Measurements from ENCODE around the gene KRT37. TPM values are rescaled to one million over a fixed set of nuclear protein-coding genes. Genes with fewer than 3 reads are reported as not detected.

The KRT37 gene
- not detected in 2 replicates for total RNA-seq (2016; rRNA removed; fragmentation: Illumina TruSeq; extraction: Trizol)
- not detected in 2 replicates for total RNA-seq (2016; cell fraction: cytosol; rRNA removed; fragmentation: Illumina TruSeq; extraction: Trizol; ENCODE audit: low read depth)
- total RNA-seq (2016; cell fraction: insoluble cytoplasmic fraction; rRNA removed; fragmentation: Illumina TruSeq; extraction: Trizol): 0.06 and 0.16 TPM in 2 replicates
- not detected in 2 replicates for total RNA-seq (2016; cell fraction: membrane; rRNA removed; fragmentation: Illumina TruSeq; extraction: Trizol)
- not detected in 2 replicates for total RNA-seq (2016; cell fraction: nucleus; rRNA removed; fragmentation: Illumina TruSeq; extraction: Trizol)
- polyA plus RNA-seq (2011; rRNA removed): 0.69 and 0.76 TPM in 2 replicates
- polyA plus RNA-seq (2011; cell fraction: cytosol; rRNA removed): 0.58 and 0.74 TPM in 2 replicates
- 0.27 and 0.45 TPM in 2 replicates for polyA plus RNA-seq (2011; cell fraction: nucleus; rRNA removed)
- 0.27 TPM in 1 of 2 replicates, not detected in the other for polyA plus RNA-seq (2012)
- 0.09 TPM in 1 of 2 replicates, not detected in the other for polyA plus RNA-seq (2016; cell fraction: cytosol; fragmentation: Illumina TruSeq; extraction: Trizol; ENCODE audit: low read depth)
- polyA plus RNA-seq (2016; cell fraction: insoluble cytoplasmic fraction; fragmentation: Illumina TruSeq; extraction: Trizol; ENCODE audit: low read depth): 0.15 and 0.33 TPM in 2 replicates
- 0.13 and 0.14 TPM in 2 replicates for polyA plus RNA-seq (2016; cell fraction: membrane; fragmentation: Illumina TruSeq; extraction: Trizol; ENCODE audit: low read depth)
- not detected in 2 replicates for polyA plus RNA-seq (2016; cell fraction: nucleus; fragmentation: Illumina TruSeq; extraction: Trizol; ENCODE audit: insufficient read depth, low read depth)
- polyA minus RNA-seq (2011; rRNA and poly(A)+ RNA removed; ENCODE audit: low replicate concordance): 0.54 TPM in 1 of 2 replicates, not detected in the other
- 0.40 and 0.44 TPM in 2 replicates for polyA minus RNA-seq (2011; cell fraction: cytosol; rRNA and poly(A)+ RNA removed)
- not detected in 2 replicates for polyA minus RNA-seq (2011; cell fraction: nucleus; rRNA and poly(A)+ RNA removed)
- Bru-seq, nascent RNA: not detected
- BruChase-seq, experiment 1, labeled RNA remaining after a 6-hour chase: percentile 10 among the genes with signal in this experiment
- BruChase-seq, experiment 2, labeled RNA remaining after a 2-hour chase: percentile 10 among the genes with signal in this experiment
- long read RNA-seq, experiment 1, partial matches to known transcripts: 0 of 1 reads
- long read RNA-seq, experiment 1, other reads (novel, unspliced or antisense): 0 of 1 reads
- long read RNA-seq, experiment 2: 0 reads

DNA sequence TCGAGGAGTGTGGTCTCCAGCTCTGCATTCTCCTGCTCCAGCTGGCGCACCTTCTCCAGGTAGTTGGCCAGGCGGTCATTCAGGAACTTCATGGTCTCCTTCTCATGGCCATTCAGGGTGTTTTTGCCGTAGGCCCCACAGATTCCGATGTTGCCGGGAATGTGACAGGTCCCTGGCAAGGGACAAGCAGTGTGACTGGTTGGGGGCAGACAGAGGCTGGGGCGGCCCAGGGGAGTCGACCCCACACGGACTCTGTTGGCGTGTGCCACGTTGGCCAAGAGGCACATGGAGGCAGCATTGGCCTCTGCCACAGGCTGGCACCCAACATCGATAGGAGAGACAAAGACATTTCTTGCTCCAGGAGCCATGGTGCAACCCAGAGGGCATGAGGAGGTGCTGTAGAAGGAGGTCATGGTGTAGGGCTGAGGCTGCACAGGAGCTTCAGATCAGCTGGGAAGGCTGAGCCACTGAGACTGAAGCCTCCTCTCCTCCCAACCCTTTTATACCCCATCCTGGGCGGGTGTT is at the start of gene KRT37:
Gene KRT37 (minus strand): TSS at position 475 of the 525 bp plus-strand sequence. CDS start 62 bp downstream, at position 413.
- no peak for DNase-seq (ENCODE audit: low spot score)
- ChIA-PET CTCF (ENCODE audit: low intra/inter-chr PET ratio, low total read pairs) (no interaction called here), POLR2A (no interaction called here)
- Histone ChIP-seq H4K20me1 (ENCODE audit: insufficient read depth, low read length) (no peaks in the 10 kb centered on the region), H3K9ac (ENCODE audit: insufficient read depth, low read depth, low read length) (no peak within 1 kb of the TSS), H3K27me3 (ENCODE audit: control insufficient read depth in 1 of 2, insufficient read depth in 2 of 2, low read length in 2 of 2) (no peaks in the 10 kb centered on the region), H3K4me2 (ENCODE audit: low read depth, low read length) (no peak within 1 kb of the TSS), H3K4me3 (replicated peaks in 1 of 3; ENCODE audit: insufficient read depth in 1 of 3, low read depth in 2 of 3, low read length in 3 of 3) (no peak within 1 kb of the TSS), H3K9me3 (ENCODE audit: low read length) (no peaks in the 10 kb centered on the region), H3K27ac (ENCODE audit: extremely low read length, insufficient read depth, low read length) (no peak within 1 kb of the TSS), H3K4me1 (ENCODE audit: insufficient read depth, low read length) (peaks cover 29% of the 10 kb centered on the region), H2AFZ (ENCODE audit: low read length) (no peak within 1 kb of the TSS), H3K36me3 (replicated peaks in 1 of 2; ENCODE audit: control insufficient read depth in 1 of 2, insufficient read depth in 2 of 2, low read length in 2 of 2) (no peaks in the 10 kb centered on the region), H3K79me2 (ENCODE audit: insufficient read depth, low read length) (no peaks in the 10 kb centered on the region)
- intact Hi-C loops (cut with micrococcal nuclease; ENCODE audit: unreplicated experiment): no loop called here
- 74% methylated on average over 7 of the region's 13 CpGs for WGBS (ENCODE audit: low lambda C conversion rate)
- no peak for ATAC-seq
- in situ Hi-C loops (cut with HindIII; ENCODE audit: extremely low pct_ligation_motif_present, low pct_unique_long_range_greater_than_20kb): no loop called here
- TF ChIP-seq ZNF557 (CRISPR knock-in tag; IDR thresholded peaks at IDR 0.05): no peak
- TF ChIP-seq RFX3 (CRISPR knock-in tag; IDR thresholded peaks at IDR 0.05): no peak
- no peak for TF ChIP-seq CEBPB (IDR thresholded peaks at IDR 0.05; ENCODE audit: borderline replicate concordance, low read depth, low read length)
- no peak for TF ChIP-seq ZEB1 (IDR thresholded peaks at IDR 0.05; ENCODE audit: insufficient replicate concordance, low read depth)
- TF ChIP-seq ZBTB8A (CRISPR knock-in tag; IDR thresholded peaks at IDR 0.05; ENCODE audit: borderline replicate concordance, low read depth): no peak
- TF ChIP-seq ZNF570 (CRISPR knock-in tag; IDR thresholded peaks at IDR 0.05; ENCODE audit: borderline replicate concordance): no peak
- TF ChIP-seq AKAP8 (CRISPR knock-in tag; IDR thresholded peaks at IDR 0.05): no peak
- TF ChIP-seq ZNF431 (CRISPR knock-in tag; IDR thresholded peaks at IDR 0.05; ENCODE audit: borderline replicate concordance, low read depth): no peak
- TF ChIP-seq SAFB2 (CRISPR knock-in tag; IDR thresholded peaks at IDR 0.05; ENCODE audit: borderline replicate concordance, low read depth): no peak
- no peak for TF ChIP-seq MEIS1 (CRISPR knock-in tag; IDR thresholded peaks at IDR 0.05; ENCODE audit: borderline replicate concordance)
- no peak for TF ChIP-seq TSC22D2 (CRISPR knock-in tag; IDR thresholded peaks at IDR 0.05; ENCODE audit: borderline replicate concordance)
- no peak for TF ChIP-seq TCF7 (IDR thresholded peaks at IDR 0.05; ENCODE audit: low read depth)
- no peak for TF ChIP-seq NONO (IDR thresholded peaks at IDR 0.05)
- no peak for TF ChIP-seq NONO (CRISPR knock-in tag; conservative IDR thresholded peaks at IDR 0.05)
- TF ChIP-seq PCBP1 (IDR thresholded peaks at IDR 0.05; ENCODE audit: borderline replicate concordance, low read depth, low read length): no peak
- TF ChIP-seq KLF11 (CRISPR knock-in tag; IDR thresholded peaks at IDR 0.05): no peak
- no peak for TF ChIP-seq ZBTB20 (CRISPR knock-in tag; IDR thresholded peaks at IDR 0.05; ENCODE audit: borderline replicate concordance, low read depth)
- BruUV-seq (replicated peaks): no TSS peak
- no peak for FAIRE-seq

All from HepG2 (cell line).